Mesendoderm (in vitro differentiated cells): ENCODE data around the gene SECTM1.

Source experiments
- DNase-seq: peaks from one replicate; pipeline ENCODE4 v3.0.0; 2013
- H2AK5ac ChIP-seq: 2 replicates; pipeline ENCODE4 v1.6.1; 2013; ENCODE audit warnings: low read length, inconsistent platforms
- H2BK120ac ChIP-seq: 2 replicates; pipeline ENCODE4 v1.6.1; 2013; ENCODE audit warnings: low read depth, mild to moderate bottlenecking, low read length, moderate library complexity, mixed read lengths
- H2BK15ac ChIP-seq: replicated peaks from 2 replicates; pipeline ENCODE4 v1.6.1; 2013; ENCODE audit warnings: low read depth, mild to moderate bottlenecking, moderate library complexity
- H2BK5ac ChIP-seq: 2 replicates; pipeline ENCODE4 v1.6.1; 2013; ENCODE audit warnings: low read length, inconsistent platforms
- H3K18ac ChIP-seq: 2 replicates; pipeline ENCODE4 v1.6.1; 2013; ENCODE audit warnings: mild to moderate bottlenecking, low read length, mixed read lengths
- H3K23ac ChIP-seq: one replicate; pipeline ENCODE4 v1.6.1; 2013; ENCODE audit warnings: low read length
- H3K27ac ChIP-seq: 2 replicates; pipeline ENCODE4 v1.5.1; 2013; ENCODE audit warnings: low read depth, mild to moderate bottlenecking, inconsistent platforms, low read length, moderate library complexity
- H3K27me3 ChIP-seq: 2 replicates; pipeline ENCODE4 v1.6.1; 2013; ENCODE audit warnings: low read length, control low read depth, mild to moderate bottlenecking, inconsistent platforms; ENCODE audit not compliant: insufficient read depth, poor library complexity
- H3K36me3 ChIP-seq: 2 replicates; pipeline ENCODE4 v1.6.1; 2013; ENCODE audit warnings: low read length, inconsistent platforms; ENCODE audit not compliant: control insufficient read depth, insufficient read depth
- H3K4ac ChIP-seq: one replicate; pipeline ENCODE4 v1.6.1; 2013; ENCODE audit warnings: low read depth, mild to moderate bottlenecking, low read length, moderate library complexity
- H3K4me1 ChIP-seq: 2 replicates; pipeline ENCODE4 v1.6.1; 2013; ENCODE audit warnings: low read depth, low read length, inconsistent platforms; ENCODE audit not compliant: control insufficient read depth
- H3K4me2 ChIP-seq: 2 replicates; pipeline ENCODE4 v1.6.1; 2013; ENCODE audit warnings: low read length
- H3K4me3 ChIP-seq: 2 replicates; pipeline ENCODE4 v1.5.1; 2013; ENCODE audit warnings: mild to moderate bottlenecking, low read length
- H3K56ac ChIP-seq: one replicate; pipeline ENCODE4 v1.6.1; 2013; ENCODE audit warnings: low read length
- H3K79me1 ChIP-seq: 2 replicates; pipeline ENCODE4 v1.6.1; 2013; ENCODE audit warnings: low read length, inconsistent platforms
- H3K79me2 ChIP-seq: 2 replicates; pipeline ENCODE4 v1.6.1; 2013; ENCODE audit warnings: mild to moderate bottlenecking, low read length; ENCODE audit not compliant: control insufficient read depth, insufficient read depth
- H3K9ac ChIP-seq: 2 replicates; pipeline ENCODE4 v1.6.1; 2013; ENCODE audit warnings: low read length, inconsistent platforms
- H4K5ac ChIP-seq: one replicate; pipeline ENCODE4 v1.6.1; 2013; ENCODE audit warnings: low read length
- H4K8ac ChIP-seq: one replicate; pipeline ENCODE4 v1.6.1; 2013; ENCODE audit warnings: low read depth, mild to moderate bottlenecking, control low read depth, low read length, moderate library complexity
- WGBS: extraction: QIAGEN DNeasy Blood & Tissue Kit; methylation state at CpG from one replicate; pipeline ENCODE4 v1.1.7; 2013; ENCODE audit warnings: low lambda C conversion rate, missing lambda C conversion rate; ENCODE audit not compliant: insufficient coverage; ENCODE audit errors: extremely low coverage; 5-methylcytosine and 5-hydroxymethylcytosine counted together

SECTM1 gene

GRCh38 chr17:82370471-82371332 is 37.1 kb upstream of the SECTM1 start:
- H3K79me2 ChIP-seq: no peaks in the 10 kb centered on the region
- no peak overlapping the region for H3K4me3 ChIP-seq
- H3K23ac ChIP-seq: no peak overlapping the region
- H3K4ac ChIP-seq: no peak overlapping the region
- H3K18ac ChIP-seq: no peak overlapping the region
- no CpG with 5 or more reads among the region's 38 CpGs for WGBS
- no peak overlapping the region for H3K27ac ChIP-seq
- no peak for DNase-seq
- peaks cover 16% of the 10 kb centered on the region for H3K27me3 ChIP-seq
- peak overlapping the region; percentile 25 for H3K56ac ChIP-seq
- no peak overlapping the region for H4K8ac ChIP-seq
- H2BK15ac ChIP-seq: no peak overlapping the region
- H3K4me1 ChIP-seq: no peaks in the 10 kb centered on the region
- H3K4me2 ChIP-seq: no peak overlapping the region
- H3K79me1 ChIP-seq: no peaks in the 10 kb centered on the region
- no peaks in the 10 kb centered on the region for H3K36me3 ChIP-seq
- H2BK120ac ChIP-seq: no peak overlapping the region
- H2BK5ac ChIP-seq: no peak overlapping the region
- no peak overlapping the region for H4K5ac ChIP-seq
- H2AK5ac ChIP-seq: no peak overlapping the region
- H3K9ac ChIP-seq: no peak overlapping the region

GRCh38 chr17:82369211-82369610 is 35.6 kb upstream of the SECTM1 start:
- H3K56ac ChIP-seq: no peak overlapping the region
- no peaks in the 10 kb centered on the region for H3K4me1 ChIP-seq
- no peak overlapping the region for H3K4ac ChIP-seq
- WGBS: no CpG with 5 or more reads among the region's 7 CpGs
- no peak overlapping the region for H3K9ac ChIP-seq
- H2BK5ac ChIP-seq: no peak overlapping the region
- DNase-seq: no peak
- peaks cover 16% of the 10 kb centered on the region for H3K27me3 ChIP-seq
- no peak overlapping the region for H3K4me2 ChIP-seq
- no peaks in the 10 kb centered on the region for H3K79me2 ChIP-seq
- no peak overlapping the region for H2AK5ac ChIP-seq
- no peaks in the 10 kb centered on the region for H3K36me3 ChIP-seq
- no peak overlapping the region for H2BK15ac ChIP-seq
- H4K5ac ChIP-seq: no peak overlapping the region
- H4K8ac ChIP-seq: no peak overlapping the region
- H3K23ac ChIP-seq: no peak overlapping the region
- no peak overlapping the region for H2BK120ac ChIP-seq
- no peak overlapping the region for H3K27ac ChIP-seq
- H3K18ac ChIP-seq: no peak overlapping the region
- no peaks in the 10 kb centered on the region for H3K79me1 ChIP-seq
- H3K4me3 ChIP-seq: no peak overlapping the region

GRCh38 chr17:82367724-82368524 is 34.4 kb upstream of the SECTM1 start:
- H3K9ac ChIP-seq: no peak overlapping the region
- H3K79me2 ChIP-seq: no peaks in the 10 kb centered on the region
- no peaks in the 10 kb centered on the region for H3K79me1 ChIP-seq
- H3K4ac ChIP-seq: no peak overlapping the region
- H3K36me3 ChIP-seq: no peaks in the 10 kb centered on the region
- H3K4me1 ChIP-seq: no peaks in the 10 kb centered on the region
- no peak overlapping the region for H4K5ac ChIP-seq
- no peak overlapping the region for H2BK5ac ChIP-seq
- H3K18ac ChIP-seq: no peak overlapping the region
- no peak overlapping the region for H3K4me2 ChIP-seq
- no peak overlapping the region for H3K23ac ChIP-seq
- no peak overlapping the region for H2AK5ac ChIP-seq
- H3K27me3 ChIP-seq: peaks cover 16% of the 10 kb centered on the region
- no peak overlapping the region for H2BK15ac ChIP-seq
- no peak overlapping the region for H3K4me3 ChIP-seq
- WGBS: no CpG with 5 or more reads among the region's 14 CpGs
- no peak overlapping the region for H3K27ac ChIP-seq
- H4K8ac ChIP-seq: no peak overlapping the region
- peak; percentile 75 for DNase-seq
- no peak overlapping the region for H3K56ac ChIP-seq
- H2BK120ac ChIP-seq: no peak overlapping the region

- Histone ChIP-seq H3K4me2 (no peak overlapping the region), H3K4ac (no peak overlapping the region), H2BK15ac (no peak overlapping the region), H3K27me3 (peaks cover 11% of the 10 kb centered on the region), H2AK5ac (no peak overlapping the region), H3K23ac (no peak overlapping the region), H3K4me3 (no peak overlapping the region), H3K9ac (no peak overlapping the region), H3K27ac (no peak overlapping the region), H4K5ac (no peak overlapping the region), H4K8ac (no peak overlapping the region), H3K56ac (no peak overlapping the region), H2BK120ac (no peak overlapping the region), H3K36me3 (no peaks in the 10 kb centered on the region), H3K79me2 (no peaks in the 10 kb centered on the region), H3K18ac (no peak overlapping the region), H2BK5ac (no peak overlapping the region), H3K4me1 (no peaks in the 10 kb centered on the region), H3K79me1 (no peaks in the 10 kb centered on the region)
- no CpG with 5 or more reads among the region's 7 CpGs for WGBS
- no peak for DNase-seq
Observed at GRCh38 chr17:82366749-82367148, 33.2 kb upstream of the SECTM1 start.

- no peak overlapping the region for H3K18ac ChIP-seq
- no peak overlapping the region for H3K4ac ChIP-seq
- H2BK15ac ChIP-seq: no peak overlapping the region
- no peaks in the 10 kb centered on the region for H3K79me2 ChIP-seq
- no peak overlapping the region for H3K9ac ChIP-seq
- no peak overlapping the region for H2BK120ac ChIP-seq
- no peak overlapping the region for H2AK5ac ChIP-seq
- no peaks in the 10 kb centered on the region for H3K4me1 ChIP-seq
- no peak for DNase-seq
- H3K27ac ChIP-seq: no peak overlapping the region
- no CpG with 5 or more reads among the region's 6 CpGs for WGBS
- no peak overlapping the region for H3K4me3 ChIP-seq
- H3K36me3 ChIP-seq: no peaks in the 10 kb centered on the region
- H3K23ac ChIP-seq: no peak overlapping the region
- no peak overlapping the region for H3K56ac ChIP-seq
- H3K27me3 ChIP-seq: peaks cover 3% of the 10 kb centered on the region
- no peak overlapping the region for H4K5ac ChIP-seq
- no peak overlapping the region for H2BK5ac ChIP-seq
- no peak overlapping the region for H4K8ac ChIP-seq
- no peak overlapping the region for H3K4me2 ChIP-seq
- no peaks in the 10 kb centered on the region for H3K79me1 ChIP-seq
Observed at GRCh38 chr17:82365606-82366295, 32.2 kb upstream of the SECTM1 start.
